HT-29 (cell line): ENCODE data around the gene MMP25. TPM values are rescaled to one million over a fixed set of nuclear protein-coding genes. Genes with fewer than 3 reads are reported as not detected.

Experiments used
- DNase-seq: peaks from one replicate; pipeline ENCODE4 v3.0.0-alpha.2; 2015; ENCODE audit warnings: low spot score
- total RNA-seq: library from RNA; depleted of rRNA; stranded (reverse); fragments of >200 nt; shearing (Covaris generic); gene quantifications from 2 replicates; pipeline ENCODE4 v1.2.3, GENCODE V29; 2014; rRNA removed

The MMP25 gene, protein sequence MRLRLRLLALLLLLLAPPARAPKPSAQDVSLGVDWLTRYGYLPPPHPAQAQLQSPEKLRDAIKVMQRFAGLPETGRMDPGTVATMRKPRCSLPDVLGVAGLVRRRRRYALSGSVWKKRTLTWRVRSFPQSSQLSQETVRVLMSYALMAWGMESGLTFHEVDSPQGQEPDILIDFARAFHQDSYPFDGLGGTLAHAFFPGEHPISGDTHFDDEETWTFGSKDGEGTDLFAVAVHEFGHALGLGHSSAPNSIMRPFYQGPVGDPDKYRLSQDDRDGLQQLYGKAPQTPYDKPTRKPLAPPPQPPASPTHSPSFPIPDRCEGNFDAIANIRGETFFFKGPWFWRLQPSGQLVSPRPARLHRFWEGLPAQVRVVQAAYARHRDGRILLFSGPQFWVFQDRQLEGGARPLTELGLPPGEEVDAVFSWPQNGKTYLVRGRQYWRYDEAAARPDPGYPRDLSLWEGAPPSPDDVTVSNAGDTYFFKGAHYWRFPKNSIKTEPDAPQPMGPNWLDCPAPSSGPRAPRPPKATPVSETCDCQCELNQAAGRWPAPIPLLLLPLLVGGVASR
- total RNA-seq: 0.05 TPM in 1 of 2 replicates, not detected in the other

DNA sequence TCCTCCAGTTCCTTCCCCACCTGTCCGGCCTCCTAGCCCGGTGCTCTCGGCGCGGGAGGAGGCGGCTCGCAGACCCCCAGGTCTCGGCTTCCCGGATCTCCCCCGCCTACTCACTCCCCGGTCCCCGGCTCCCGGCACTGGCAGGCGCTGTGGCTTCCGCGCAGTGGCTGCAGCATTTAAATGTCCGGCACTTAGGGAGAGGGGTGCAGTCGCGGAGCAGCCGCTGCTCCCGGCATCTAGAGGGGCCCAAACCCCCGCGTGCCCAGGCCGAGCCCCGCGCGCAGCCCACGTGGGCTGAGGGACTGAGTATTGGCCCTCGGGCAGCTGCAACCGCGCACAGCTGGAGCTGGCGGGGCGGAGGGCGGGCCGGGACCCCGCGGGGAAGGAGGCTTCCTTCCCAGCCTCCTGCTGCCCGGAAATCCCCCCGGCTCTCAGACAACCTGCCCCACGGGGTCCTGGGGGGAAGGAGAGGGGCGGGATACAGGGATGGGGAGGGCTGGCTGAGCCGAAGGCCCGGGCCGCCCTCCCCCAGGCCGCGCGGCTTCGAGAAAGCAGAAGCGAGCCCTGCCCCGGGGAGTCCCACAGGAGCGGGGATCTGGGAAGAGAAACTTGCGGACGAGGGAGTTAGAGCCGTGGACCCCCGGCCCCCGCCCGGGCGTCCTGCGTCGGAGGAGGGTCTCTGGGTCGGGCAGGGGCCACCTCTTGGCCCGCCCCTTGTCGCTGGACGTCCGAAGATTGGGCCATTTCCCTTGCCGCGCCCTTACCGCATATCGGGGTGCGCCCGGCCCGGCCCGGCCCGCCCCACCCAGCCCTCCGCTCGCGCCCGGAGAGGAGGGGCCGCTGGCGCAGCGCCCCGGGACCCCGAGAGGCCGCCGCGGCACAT lies at the start of gene MMP25:
MMP25 (plus strand) TSS at position 804 of the 883 bp plus-strand sequence. CDS start 357 bp downstream, outside the sequence.
- DNase-seq: no peak

DNA sequence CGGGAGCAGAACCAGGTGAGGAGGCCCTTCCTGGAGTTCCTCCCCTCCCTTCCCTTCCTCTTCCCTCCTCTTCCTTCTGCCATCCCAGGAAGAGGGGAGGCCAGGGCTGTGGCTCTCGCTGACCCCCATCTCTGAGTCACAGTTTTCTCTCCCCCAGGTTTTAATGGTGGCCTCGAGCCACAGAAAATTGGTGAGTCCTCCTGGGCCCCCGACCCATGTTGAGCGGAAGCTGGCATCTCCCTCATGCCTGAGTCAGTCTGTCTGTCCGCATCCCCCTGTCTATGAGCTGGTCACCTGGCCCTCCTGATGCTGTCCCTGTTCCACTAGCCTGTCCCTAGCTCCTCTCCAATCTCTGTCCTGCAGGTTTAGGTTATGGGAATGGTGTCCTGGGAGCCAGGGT lies 46.4 kb upstream of the MMP25 start:
- DNase-seq: no peak

DNA sequence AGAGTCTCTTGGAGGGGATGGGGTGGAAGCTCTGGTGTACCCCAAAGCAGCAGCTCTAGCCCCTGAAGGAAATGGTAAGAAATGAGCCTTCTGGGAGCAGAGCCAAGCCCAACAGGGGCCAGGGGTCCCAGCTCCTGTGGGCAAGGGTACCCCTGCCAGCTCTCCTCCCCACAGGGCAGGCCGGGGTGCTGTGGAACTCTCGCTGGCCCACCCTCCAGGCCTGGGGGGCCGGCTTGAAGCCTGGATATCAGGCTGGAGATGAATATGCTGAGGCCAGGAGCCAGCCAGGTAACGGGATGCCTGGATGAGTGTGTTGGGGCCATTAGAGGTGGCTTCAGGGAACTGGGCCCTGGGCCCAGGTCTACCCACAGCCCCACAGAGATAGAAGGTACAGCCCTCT lies 45.8 kb upstream of the MMP25 start:
- DNase-seq: no peak

DNA sequence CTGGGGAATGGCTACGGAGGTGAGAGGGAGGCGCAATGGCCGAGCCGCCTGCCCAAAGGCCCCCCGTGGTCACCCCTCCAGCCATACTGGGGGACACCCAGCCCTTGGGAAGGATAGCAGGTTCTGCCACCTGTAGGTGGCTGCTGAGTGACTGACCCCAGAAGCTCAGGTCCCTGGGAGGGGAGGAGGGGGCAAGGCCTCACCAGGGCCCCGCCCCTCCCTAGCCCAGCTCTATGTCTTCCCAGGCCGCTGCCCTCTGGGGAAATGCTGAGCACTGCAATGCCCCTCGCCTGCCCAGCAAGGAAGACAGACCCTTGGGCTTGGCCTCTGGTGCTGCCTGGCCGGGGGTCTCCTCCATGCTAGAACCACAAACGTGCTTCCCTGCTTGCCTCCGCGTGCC lies 45.0 kb upstream of the MMP25 start:
- DNase-seq: no peak

DNA sequence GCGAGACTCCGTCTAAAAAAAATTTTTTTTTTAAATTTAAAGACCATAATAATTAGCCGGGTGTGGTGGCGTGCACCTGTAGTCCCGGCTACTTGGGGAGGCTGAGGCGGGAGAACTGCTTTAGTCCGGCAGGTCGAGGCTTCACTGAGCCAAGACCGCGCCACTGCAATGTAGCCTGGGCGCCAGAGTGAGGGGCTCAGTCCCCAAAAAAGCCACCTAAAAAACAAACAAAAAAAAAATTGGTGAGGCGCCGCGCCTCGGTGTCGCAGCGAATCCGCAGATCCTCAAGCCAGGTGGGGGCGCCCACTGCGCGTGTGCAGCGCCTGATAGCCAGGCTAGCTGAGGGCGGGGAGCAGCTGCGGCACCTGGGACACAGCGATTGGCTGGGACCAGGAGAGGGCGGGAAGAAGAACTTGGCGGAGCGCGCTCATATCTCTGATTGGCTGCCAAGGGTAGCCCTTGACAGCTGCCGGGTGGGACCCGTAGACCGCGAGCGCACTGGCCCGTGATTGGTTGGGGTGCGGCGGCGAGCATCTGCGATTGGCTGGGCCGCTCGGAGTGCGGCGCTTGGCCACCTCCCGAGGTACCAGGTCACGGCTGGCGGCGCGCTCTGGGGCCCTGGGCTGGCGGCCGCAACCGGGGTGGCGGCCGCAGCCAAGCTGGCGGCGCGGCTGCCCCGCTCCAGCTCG lies 42.6 kb upstream of the MMP25 start:
- DNase-seq: peak; percentile 99

DNA sequence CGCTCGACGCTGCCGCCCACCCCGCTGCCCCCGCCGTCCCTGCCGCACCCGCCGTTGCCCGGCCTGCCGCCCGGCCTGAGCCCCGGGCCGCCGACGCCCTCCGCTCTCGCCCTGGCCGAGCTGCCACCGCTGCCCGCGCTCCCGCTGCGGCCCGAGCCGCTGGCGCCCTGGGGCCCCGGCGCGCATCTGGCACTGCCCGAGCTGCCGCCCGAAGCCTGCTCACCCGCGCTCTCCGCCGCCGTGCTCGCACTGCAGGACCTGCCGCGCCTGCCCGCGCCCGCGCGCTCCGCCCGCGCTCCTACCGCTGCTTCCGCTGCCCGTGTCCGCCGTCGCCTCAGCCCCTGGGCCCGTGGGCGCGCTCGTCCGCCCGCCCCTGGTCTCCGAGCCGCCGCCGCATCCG lies 42.0 kb upstream of the MMP25 start:
- DNase-seq: peak; percentile 56

DNA sequence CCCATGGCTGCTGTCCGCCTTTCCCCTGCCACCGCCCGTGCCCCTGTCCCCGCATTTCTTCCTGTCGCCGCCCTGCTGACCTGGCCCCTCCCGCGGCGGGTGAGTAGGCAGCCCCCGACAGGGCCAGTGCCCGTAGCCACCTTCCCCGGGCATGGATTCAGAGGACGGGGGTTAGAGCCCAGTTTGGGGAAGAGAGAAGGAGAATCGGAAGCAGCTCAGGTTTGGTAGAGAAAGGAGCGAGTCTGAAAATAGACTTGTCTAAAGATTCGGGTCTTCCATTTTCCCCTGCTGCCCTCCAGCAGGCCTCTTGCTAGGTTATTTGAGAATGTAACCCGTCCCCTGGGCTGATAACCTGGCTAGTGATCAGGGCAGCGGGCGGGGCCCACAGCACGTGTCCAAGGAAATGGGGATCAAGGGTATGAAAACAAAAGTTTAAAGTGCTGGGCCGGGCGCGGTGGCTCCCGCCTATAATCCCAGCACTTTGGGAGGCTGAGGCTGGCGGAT lies 41.5 kb upstream of the MMP25 start:
- peak; percentile 65 for DNase-seq

DNA sequence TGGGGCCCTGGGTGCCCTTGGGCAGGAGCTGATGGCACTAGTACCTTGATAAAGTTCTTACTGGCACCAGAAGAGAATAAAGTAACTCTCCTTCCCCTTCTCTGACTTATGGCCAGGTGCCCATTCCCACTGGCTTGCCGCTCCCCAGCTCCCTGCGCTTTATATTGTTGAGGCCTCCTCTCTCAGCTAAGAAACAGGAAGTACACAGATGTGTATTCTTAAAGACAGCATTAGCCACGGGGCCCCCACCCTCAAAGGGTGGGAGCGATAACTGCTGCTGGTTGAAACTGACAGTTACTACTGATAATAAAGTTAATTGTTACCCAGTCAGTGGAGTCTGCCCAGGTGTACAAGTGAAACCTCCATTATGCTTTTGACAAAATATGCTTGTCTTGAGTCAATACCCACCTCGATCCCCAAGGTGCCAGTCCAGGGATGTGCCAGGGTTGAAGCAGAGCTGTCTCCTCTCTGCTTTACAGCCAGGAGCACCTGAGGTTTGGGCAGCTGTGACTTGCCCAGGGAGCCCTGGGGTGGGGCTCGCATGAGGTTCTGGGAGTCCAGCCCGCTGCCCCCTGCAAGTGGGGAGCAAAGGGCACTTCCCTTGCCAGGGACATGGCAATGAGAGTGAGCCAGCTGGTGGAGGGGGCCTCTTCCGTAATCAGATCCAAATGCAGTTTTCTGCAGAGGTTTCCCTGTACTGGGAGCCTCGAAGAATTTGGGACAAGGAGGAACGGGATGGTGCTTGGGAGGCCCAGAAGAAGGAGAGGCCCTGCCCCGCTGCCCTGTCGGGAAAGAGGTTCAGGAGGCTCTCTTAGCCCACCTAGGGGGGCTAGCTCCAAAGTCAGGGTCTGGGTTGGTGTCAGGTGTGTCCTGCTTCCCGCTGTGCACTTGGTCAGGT lies 39.1 kb upstream of the MMP25 start:
- peak; percentile 71 for DNase-seq

DNA sequence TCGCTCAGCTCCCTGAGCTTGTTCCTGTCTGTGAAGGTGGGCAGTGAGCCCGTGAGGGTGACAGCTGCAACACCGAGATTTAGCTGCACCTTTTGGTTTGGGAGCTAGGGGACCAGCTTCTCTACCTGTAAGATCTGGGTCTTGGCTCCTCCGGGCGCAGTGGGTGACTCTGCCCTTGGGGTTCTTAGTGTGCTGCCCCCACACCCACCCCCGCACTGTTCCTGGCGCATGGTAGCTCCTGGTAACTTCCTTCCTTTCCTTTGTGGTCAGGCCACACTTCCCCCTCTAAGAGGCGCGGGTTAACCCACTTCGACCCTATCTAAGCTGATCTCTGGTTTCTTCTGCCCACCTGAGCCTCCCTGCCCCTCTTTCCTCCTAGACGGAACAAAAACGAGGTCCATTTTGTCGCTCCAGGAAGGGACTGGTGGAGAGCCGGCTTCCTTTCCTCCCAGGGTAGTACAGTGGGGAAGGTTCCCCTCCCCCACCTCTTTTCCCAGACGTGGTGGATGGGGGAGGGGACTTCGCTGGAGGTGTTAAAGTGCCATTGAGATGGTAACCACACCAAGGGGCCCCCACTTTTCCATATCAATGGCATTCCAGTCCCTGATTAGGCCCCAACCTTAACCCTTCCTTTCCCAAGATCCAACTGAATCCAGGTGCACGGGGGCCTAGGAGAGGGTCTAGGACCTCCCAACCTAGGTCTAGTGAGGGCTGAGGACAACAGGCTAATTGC lies 38.2 kb upstream of the MMP25 start:
- peak; percentile 32 for DNase-seq

DNA sequence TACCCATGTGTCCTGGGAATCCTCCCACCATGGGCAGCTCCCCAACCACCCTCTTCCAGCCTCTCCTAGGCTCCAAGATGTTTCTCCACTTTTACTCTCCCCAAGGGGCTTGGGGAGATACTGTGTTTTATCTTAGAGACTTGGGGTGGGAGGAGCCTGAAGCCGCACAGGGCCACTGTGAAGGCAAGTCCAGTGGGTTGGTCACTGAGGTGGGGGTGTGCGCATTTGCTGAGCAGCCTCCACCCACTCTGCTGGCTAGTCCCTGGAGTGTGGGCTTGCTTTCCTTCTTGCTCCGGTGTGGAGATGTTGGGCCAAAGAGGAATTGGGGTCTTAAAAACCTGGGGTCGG lies 37.7 kb upstream of the MMP25 start:
- DNase-seq: no peak

DNA sequence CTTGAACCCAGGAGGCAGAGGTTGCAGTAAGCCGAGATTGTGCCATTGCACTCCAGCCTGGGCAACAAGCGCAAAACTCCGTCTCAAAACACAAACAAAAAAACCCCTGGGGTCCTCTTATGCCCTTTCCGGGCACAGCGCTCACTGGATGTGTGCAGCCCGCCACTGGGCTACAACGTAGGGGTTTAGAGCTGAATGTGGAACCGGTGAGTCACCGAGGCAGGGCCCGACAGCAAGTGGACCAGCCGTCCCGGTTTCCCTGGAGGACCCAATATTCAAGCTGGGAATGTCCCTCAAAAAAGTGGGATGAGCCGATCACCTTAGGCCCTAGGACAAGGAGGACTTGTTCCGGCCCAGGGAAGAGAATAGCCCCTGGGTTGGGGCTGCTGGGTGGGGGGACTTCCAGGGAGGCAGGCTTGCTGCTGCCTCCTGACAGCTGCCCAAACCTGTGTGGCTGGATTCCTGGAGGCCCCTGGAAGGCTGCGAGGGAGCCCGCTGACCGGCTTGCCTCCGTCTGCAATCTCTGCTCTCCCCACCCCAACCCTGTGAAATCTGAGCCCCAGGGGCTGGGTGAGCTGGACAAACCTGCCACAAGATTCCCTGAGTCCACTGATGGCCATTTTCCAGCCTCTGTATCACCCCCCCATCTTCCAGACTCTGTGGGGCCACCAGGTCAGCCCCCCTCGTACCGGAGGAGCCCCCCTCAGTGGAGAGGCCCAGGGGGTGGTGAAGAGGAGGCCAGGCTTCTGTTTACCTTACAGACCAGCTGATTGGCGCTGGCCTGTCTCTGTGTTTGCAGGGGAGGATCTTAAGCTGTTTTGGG lies 36.6 kb upstream of the MMP25 start:
- DNase-seq: peak; percentile 92

DNA sequence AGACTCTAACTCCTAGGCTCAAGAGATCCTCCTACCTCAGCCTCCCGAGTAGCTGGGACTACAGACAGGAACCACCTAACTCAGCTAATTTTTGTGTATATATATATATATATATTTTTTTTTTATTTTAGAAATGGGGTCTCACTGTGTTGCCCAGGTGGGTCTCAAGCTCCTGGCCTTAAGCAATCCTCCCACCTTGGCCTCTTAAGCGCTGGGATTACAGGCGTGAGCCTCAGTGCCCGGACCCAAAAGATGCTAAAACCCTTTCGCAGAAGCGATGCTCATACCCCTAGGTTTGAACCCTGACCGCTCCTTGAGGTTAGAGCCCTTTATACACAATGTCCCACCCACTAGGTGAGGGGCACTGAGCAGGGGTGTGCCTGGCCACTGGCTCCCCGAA lies 35.9 kb upstream of the MMP25 start:
- DNase-seq: no peak

DNA sequence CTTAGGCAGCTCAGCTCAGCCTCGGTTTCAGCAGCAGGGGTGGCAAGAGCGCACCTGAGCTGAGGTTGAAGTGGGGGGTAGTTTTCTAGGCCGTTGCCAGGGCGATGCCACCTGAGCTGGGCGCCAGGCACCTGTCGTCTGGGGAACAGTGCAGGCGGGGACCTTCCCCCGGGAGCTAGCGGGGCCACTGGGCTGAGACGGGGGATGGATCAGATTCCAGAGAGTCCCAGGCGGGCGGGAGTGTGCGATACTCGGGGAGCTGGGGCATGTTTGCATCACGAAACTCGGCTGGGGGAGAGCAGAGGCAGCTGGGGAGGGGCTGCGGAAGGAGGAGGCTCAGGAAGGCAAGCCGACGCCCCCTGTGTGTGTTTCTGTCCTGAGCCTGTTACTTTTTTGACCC lies 34.1 kb upstream of the MMP25 start:
- peak; percentile 33 for DNase-seq

DNA sequence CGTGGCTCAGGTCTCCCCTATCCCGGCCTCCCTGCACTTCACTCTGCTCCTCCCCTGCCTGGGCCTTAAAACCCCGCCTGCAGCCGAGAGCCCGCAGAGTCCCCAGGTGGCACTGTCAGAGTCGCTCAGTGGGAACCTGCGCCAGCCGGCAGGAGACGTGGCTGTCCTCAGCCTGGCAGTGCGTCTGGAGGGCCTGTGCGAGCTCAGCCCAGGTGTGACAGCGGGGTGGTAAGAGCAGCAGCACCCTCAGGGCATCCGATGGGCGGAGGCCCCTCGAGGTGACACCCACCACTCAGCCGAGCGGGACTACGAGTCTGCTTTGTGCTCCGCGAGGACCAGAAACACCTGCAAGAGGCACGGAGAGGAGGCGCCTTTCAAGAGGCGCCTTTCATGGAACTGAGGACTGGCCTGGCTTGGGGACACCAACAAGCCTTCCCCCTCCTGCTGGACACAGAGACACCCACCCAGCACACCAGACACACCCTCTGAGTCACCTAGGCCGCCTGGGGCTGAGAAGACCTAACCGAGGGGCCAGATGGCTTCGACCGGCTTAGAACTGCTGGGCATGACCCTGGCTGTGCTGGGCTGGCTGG lies 33.4 kb upstream of the MMP25 start, which contains the start of gene CLDN9:
CLDN9 (plus strand) TSS at position 96 of the 593 bp plus-strand sequence; CDS start at position 536, 440 bp downstream.
- DNase-seq: peak; percentile 71

DNA sequence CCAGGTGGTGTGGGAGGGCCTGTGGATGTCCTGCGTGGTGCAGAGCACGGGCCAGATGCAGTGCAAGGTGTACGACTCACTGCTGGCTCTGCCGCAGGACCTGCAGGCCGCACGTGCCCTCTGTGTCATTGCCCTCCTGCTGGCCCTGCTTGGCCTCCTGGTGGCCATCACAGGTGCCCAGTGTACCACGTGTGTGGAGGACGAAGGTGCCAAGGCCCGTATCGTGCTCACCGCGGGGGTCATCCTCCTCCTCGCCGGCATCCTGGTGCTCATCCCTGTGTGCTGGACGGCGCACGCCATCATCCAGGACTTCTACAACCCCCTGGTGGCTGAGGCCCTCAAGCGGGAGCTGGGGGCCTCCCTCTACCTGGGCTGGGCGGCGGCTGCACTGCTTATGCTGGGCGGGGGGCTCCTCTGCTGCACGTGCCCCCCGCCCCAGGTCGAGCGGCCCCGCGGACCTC lies 32.8 kb upstream of the MMP25 start:
- DNase-seq: peak; percentile 20

DNA sequence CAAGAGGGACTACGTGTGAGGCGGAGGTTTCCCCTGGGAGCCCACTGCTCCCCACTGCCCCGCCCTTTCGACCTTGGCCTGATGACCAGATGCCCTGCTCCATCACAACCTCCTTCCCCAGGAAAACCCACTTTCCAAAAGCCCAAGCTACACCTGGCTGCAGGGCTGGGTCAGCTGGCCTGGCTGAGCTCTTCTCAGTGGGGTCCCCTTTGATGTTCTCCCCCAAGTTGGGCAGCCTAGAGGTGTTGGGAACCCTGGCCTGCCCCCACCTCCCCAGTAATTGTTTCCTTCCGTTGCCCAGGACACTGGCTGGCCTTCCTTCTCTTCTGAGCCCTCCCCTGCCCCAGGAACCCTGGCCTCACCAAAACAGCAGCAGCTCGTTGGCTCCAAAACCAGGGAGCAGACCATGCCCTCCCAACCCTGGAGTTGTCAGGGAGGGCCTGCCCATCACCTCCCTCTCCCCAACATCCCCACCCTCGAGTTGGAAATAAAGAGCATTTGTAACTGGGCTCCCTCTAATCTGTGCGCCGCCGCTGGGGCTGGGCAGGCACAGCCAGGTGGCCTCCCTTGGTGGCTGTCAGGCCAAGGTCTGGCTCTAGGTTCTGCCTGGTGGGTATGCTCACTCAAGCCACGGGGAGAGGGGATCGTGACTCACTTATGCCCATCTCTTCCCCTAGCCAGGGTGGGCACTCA lies 32.2 kb upstream of the MMP25 start:
- DNase-seq: no peak

DNA sequence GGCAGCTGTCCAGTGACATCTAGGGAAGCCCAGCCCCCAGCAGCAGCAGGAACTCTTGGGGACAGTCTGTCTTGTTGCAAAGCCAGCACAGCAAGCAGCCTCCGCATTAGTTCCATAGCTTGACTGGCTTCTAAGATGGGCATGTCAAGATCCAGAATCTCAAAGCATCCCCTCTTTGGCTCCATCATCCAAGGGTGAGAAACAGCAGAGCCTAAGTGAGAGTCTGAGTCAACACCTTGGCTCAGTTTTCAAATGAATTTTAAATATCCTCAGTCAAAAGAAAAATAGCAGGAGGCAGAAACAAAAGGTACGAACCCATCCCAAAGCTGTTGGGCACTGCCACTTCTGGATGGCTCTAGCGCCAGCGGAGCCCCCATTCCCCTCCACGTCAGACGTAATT lies 31.4 kb upstream of the MMP25 start:
- no peak for DNase-seq
